ENCODE data around the gene MDN1. TPM values are rescaled to one million over a fixed set of nuclear protein-coding genes. Genes with fewer than 3 reads are reported as not detected.

MDN1 gene
- total and polyA plus RNA-seq, 8 donors, result 24.6 to 42.2 (median 39.7) TPM

DNA sequence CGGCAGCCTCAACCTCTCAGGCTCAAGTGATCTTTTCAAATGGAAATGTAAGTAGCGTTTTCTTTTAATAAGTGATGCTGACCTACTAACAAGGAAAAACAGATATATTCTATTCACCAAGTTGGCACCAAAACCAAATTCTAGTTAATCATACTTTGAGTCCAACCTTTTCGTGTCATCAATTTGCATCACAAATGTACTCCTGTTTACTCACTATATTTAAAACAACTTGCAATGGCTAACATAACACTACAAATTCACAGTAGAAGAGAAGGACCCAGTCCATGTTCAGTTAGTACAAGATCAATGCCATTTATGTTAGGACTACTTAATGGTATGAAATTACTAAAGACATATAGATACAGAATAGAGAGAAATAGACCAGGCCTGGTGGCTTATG is 50.0 kb downstream of the MDN1 start:
- H3K4me1 ChIP-seq, result no peaks in the 10 kb centered on the region
- no peak for DNase-seq
- TF ChIP-seq, protein P1, sequence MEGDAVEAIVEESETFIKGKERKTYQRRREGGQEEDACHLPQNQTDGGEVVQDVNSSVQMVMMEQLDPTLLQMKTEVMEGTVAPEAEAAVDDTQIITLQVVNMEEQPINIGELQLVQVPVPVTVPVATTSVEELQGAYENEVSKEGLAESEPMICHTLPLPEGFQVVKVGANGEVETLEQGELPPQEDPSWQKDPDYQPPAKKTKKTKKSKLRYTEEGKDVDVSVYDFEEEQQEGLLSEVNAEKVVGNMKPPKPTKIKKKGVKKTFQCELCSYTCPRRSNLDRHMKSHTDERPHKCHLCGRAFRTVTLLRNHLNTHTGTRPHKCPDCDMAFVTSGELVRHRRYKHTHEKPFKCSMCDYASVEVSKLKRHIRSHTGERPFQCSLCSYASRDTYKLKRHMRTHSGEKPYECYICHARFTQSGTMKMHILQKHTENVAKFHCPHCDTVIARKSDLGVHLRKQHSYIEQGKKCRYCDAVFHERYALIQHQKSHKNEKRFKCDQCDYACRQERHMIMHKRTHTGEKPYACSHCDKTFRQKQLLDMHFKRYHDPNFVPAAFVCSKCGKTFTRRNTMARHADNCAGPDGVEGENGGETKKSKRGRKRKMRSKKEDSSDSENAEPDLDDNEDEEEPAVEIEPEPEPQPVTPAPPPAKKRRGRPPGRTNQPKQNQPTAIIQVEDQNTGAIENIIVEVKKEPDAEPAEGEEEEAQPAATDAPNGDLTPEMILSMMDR (IDR thresholded peaks at IDR 0.05), result no peak
- no peak overlapping the region for H3K27ac ChIP-seq
- no peak for ATAC-seq
- no peak overlapping the region for H3K4me3 ChIP-seq
- no peaks in the 10 kb centered on the region for H3K27me3 ChIP-seq
- H3K9me3 ChIP-seq, result no peaks in the 10 kb centered on the region
- H3K36me3 ChIP-seq, result peaks cover 0 to 93% of the 10 kb centered on the region in 2 donors
- intact Hi-C loops (cut with DNase I), result no loop called here

DNA sequence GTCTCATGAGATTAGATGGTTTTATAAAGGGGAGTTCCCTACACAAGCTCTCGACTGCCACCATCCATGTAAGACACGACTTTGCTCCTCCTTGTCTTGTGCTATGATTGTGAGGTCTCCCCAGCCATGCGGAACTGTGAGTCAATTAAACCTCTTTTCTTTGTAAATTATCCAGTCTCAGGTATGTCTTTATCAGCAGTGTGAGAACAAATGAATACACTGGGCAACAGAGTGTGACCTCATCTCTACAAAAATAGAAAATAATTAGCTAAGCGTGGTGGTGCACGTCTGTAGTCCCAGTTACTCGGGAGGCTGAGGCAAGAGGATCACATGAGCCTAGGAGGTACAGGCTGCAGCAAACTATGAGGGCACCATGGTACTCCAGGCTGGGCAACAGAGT is 51.3 kb downstream of the MDN1 start:
- TF ChIP-seq, protein P1 (IDR thresholded peaks at IDR 0.05), result no peak
- DNase-seq (no peak), ATAC-seq (no peak)
- intact Hi-C loops (cut with DNase I), result no loop called here
- H3K36me3 ChIP-seq, result peaks cover 0 to 87% of the 10 kb centered on the region in 2 donors
- no peaks in the 10 kb centered on the region for H3K4me1 ChIP-seq
- H3K27ac ChIP-seq, result no peak overlapping the region
- H3K4me3 ChIP-seq, result no peak overlapping the region
- H3K9me3 ChIP-seq, result no peaks in the 10 kb centered on the region
- no peaks in the 10 kb centered on the region for H3K27me3 ChIP-seq

DNA sequence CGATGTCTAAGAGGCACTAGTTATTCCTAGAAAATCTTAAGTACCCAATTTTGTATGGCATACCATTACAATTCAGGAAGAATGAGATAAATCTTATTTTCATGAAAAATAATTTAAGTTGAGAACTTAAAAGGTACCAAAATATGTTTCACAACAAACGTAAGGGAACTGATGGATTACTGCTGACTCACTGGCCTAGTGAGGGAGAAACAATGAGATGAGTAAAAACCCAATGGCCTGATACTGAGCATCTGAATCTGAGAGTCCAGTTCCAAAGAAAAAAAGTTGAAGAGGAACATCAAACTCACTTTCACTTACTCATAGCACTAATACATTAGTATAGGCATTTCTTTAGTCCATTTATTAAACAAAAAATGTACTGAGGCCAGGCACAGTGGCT is 56.0 kb downstream of the MDN1 start:
- peaks cover 0 to 71% of the 10 kb centered on the region in 2 donors for H3K36me3 ChIP-seq
- no peak for DNase-seq
- H3K4me3 ChIP-seq, result no peak overlapping the region
- H3K4me1 ChIP-seq, result no peaks in the 10 kb centered on the region
- no peaks in the 10 kb centered on the region for H3K9me3 ChIP-seq
- intact Hi-C loops (cut with DNase I), result no loop called here
- H3K27ac ChIP-seq, result no peak overlapping the region
- TF ChIP-seq, protein P1 (IDR thresholded peaks at IDR 0.05), result no peak
- ATAC-seq, result no peak
- no peaks in the 10 kb centered on the region for H3K27me3 ChIP-seq

DNA sequence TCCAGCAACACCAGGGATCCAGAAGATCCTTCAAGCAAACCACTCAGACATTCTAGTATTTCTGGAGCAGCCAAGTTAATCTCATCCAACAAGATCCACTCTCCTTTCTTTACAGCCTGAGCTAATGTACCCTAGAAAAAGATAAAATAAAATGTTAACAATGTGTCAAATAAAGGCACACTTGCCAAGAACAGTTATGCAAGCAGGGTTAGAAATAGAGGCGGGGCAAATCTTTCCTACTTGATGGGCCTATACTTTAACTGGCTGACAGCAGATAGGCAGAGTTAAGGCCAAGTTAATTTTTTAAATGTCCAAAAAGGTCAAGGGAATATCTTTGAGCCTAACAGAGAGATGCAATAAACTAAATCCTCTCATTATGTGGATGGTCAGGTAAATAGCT is 60.8 kb downstream of the MDN1 start:
- H3K4me3 ChIP-seq, result no peak overlapping the region
- no peak overlapping the region for H3K27ac ChIP-seq
- TF ChIP-seq, protein P1 (IDR thresholded peaks at IDR 0.05), result no peak
- peaks cover 0 to 75% of the 10 kb centered on the region in 2 donors for H3K36me3 ChIP-seq
- intact Hi-C loops (cut with DNase I), result no loop called here
- ATAC-seq, result no peak
- no peaks in the 10 kb centered on the region for H3K4me1 ChIP-seq
- H3K27me3 ChIP-seq, result no peaks in the 10 kb centered on the region
- no peaks in the 10 kb centered on the region for H3K9me3 ChIP-seq
- DNase-seq, result peak in 1 of 4 donors; percentile 11

DNA sequence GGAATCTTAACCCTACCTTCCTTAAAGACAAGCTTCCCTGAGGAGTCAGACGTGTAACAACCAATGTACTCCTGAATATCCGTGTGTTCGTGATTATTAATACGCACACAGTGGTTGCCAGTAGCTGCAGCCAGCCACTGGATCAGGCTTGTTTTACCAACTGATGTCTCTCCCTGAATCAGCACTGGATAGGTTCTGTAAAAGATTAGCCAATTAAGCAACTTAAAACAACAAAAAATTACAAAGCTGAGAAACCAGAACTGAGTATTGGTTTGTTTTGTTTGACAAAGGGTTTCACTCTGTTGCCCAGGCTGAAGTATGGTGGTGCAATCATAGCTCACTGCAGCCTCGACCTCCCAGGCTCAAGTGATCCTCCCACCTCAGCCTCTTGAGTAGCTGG is 69.3 kb downstream of the MDN1 start:
- TF ChIP-seq, protein P1 (IDR thresholded peaks at IDR 0.05), result no peak
- intact Hi-C loops (cut with DNase I), result no loop called here
- Histone ChIP-seq H3K4me1 (no peaks in the 10 kb centered on the region), H3K27ac (no peak overlapping the region), H3K9me3 (no peaks in the 10 kb centered on the region), H3K4me3 (no peak overlapping the region), H3K36me3 (peaks cover 0 to 98% of the 10 kb centered on the region in 2 donors), H3K27me3 (no peaks in the 10 kb centered on the region)
- ATAC-seq (no peak), DNase-seq (no peak)
